ENCODE results near the gene CNTNAP2.

- TF ChIP-seq CTCF (conservative IDR thresholded peaks at IDR 0.05 in 1 of 2, IDR thresholded peaks at IDR 0.05 in 1 of 2; ENCODE audit: low read depth in 1 of 2, low read length in 2 of 2) (no peak), EZH2 (IDR thresholded peaks at IDR 0.05; ENCODE audit: low read length, missing control alignments) (no peak)
Measured at GRCh38 chr7:147771344-147771743, 1654.7 kb downstream of the CNTNAP2 start.

Data from fibroblast of lung (primary cell).